ENCODE results near the gene WDR5B. TPM values are rescaled to one million over a fixed set of nuclear protein-coding genes. Genes with fewer than 3 reads are reported as not detected.

The WDR5B gene
- polyA plus RNA-seq, 2 donors: 1.3 TPM

GRCh38 chr3:122396511-122396910, 19.4 kb downstream of the WDR5B start:
- Histone ChIP-seq H3K9me3 (ENCODE audit: control insufficient read depth in 2 of 2, insufficient read depth in 1 of 2, low read depth in 1 of 2, low read length in 1 of 2) (no peaks in the 10 kb centered on the region), H3K27ac (ENCODE audit: low read depth in 2 of 2, low read length in 1 of 2) (no peak overlapping the region), H3K27me3 (ENCODE audit: control insufficient read depth in 1 of 2, insufficient read depth in 2 of 2, low read length in 2 of 2) (no peaks in the 10 kb centered on the region), H3K4me3 (ENCODE audit: low read depth in 1 of 2, low read length in 2 of 2) (no peak overlapping the region), H3K4me1 (ENCODE audit: control insufficient read depth in 2 of 2, insufficient read depth in 2 of 2, low read length in 1 of 2) (no peaks in the 10 kb centered on the region), H3K36me3 (ENCODE audit: control insufficient read depth in 2 of 2, insufficient read depth in 2 of 2, low read length in 1 of 2) (peaks cover 0 to under 1% of the 10 kb centered on the region in 2 donors)

GRCh38 chr3:122395582-122395981, 20.3 kb downstream of the WDR5B start:
- no peaks in the 10 kb centered on the region for H3K27me3 ChIP-seq (ENCODE audit: control insufficient read depth in 1 of 2, insufficient read depth in 2 of 2, low read length in 2 of 2)
- H3K27ac ChIP-seq (ENCODE audit: low read depth in 2 of 2, low read length in 1 of 2): no peak overlapping the region
- WGBS, 2 donors: 63% methylated on average over 3 of the region's 3 CpGs
- H3K9me3 ChIP-seq (ENCODE audit: control insufficient read depth in 2 of 2, insufficient read depth in 1 of 2, low read depth in 1 of 2, low read length in 1 of 2): no peaks in the 10 kb centered on the region
- peaks cover 0 to 2% of the 10 kb centered on the region in 2 donors for H3K36me3 ChIP-seq (ENCODE audit: control insufficient read depth in 2 of 2, insufficient read depth in 2 of 2, low read length in 1 of 2)
- H3K4me1 ChIP-seq (ENCODE audit: control insufficient read depth in 2 of 2, insufficient read depth in 2 of 2, low read length in 1 of 2): no peaks in the 10 kb centered on the region
- no peak overlapping the region for H3K4me3 ChIP-seq (ENCODE audit: low read depth in 1 of 2, low read length in 2 of 2)

GRCh38 chr3:122394173-122394572, 21.7 kb downstream of the WDR5B start:
- H3K27ac ChIP-seq (ENCODE audit: low read depth in 2 of 2, low read length in 1 of 2): no peak overlapping the region
- H3K36me3 ChIP-seq (ENCODE audit: control insufficient read depth in 2 of 2, insufficient read depth in 2 of 2, low read length in 1 of 2): peaks cover 0 to 2% of the 10 kb centered on the region in 2 donors
- no peak overlapping the region for H3K4me3 ChIP-seq (ENCODE audit: low read depth in 1 of 2, low read length in 2 of 2)
- no peaks in the 10 kb centered on the region for H3K4me1 ChIP-seq (ENCODE audit: control insufficient read depth in 2 of 2, insufficient read depth in 2 of 2, low read length in 1 of 2)
- no peaks in the 10 kb centered on the region for H3K9me3 ChIP-seq (ENCODE audit: control insufficient read depth in 2 of 2, insufficient read depth in 1 of 2, low read depth in 1 of 2, low read length in 1 of 2)
- WGBS, 2 donors: 53 to 66% methylated on average over 1 of the region's 1 CpG
- H3K27me3 ChIP-seq (ENCODE audit: control insufficient read depth in 1 of 2, insufficient read depth in 2 of 2, low read length in 2 of 2): no peaks in the 10 kb centered on the region

GRCh38 chr3:122392868-122393844, 22.7 kb downstream of the WDR5B start:
- Histone ChIP-seq H3K4me1 (ENCODE audit: control insufficient read depth in 2 of 2, insufficient read depth in 2 of 2, low read length in 1 of 2) (no peaks in the 10 kb centered on the region), H3K27ac (ENCODE audit: low read depth in 2 of 2, low read length in 1 of 2) (no peak overlapping the region), H3K36me3 (ENCODE audit: control insufficient read depth in 2 of 2, insufficient read depth in 2 of 2, low read length in 1 of 2) (peaks cover 0 to 2% of the 10 kb centered on the region in 2 donors), H3K27me3 (ENCODE audit: control insufficient read depth in 1 of 2, insufficient read depth in 2 of 2, low read length in 2 of 2) (no peaks in the 10 kb centered on the region), H3K9me3 (ENCODE audit: control insufficient read depth in 2 of 2, insufficient read depth in 1 of 2, low read depth in 1 of 2, low read length in 1 of 2) (no peaks in the 10 kb centered on the region), H3K4me3 (ENCODE audit: low read depth in 1 of 2, low read length in 2 of 2) (no peak overlapping the region)
- WGBS, 2 donors: 32 to 36% methylated on average over 2 of the region's 2 CpGs

GRCh38 chr3:122391681-122392446, 24.0 kb downstream of the WDR5B start:
- Histone ChIP-seq H3K9me3 (ENCODE audit: control insufficient read depth in 2 of 2, insufficient read depth in 1 of 2, low read depth in 1 of 2, low read length in 1 of 2) (no peaks in the 10 kb centered on the region), H3K4me3 (ENCODE audit: low read depth in 1 of 2, low read length in 2 of 2) (no peak overlapping the region), H3K36me3 (ENCODE audit: control insufficient read depth in 2 of 2, insufficient read depth in 2 of 2, low read length in 1 of 2) (peaks cover 0 to 2% of the 10 kb centered on the region in 2 donors), H3K4me1 (ENCODE audit: control insufficient read depth in 2 of 2, insufficient read depth in 2 of 2, low read length in 1 of 2) (no peaks in the 10 kb centered on the region), H3K27me3 (ENCODE audit: control insufficient read depth in 1 of 2, insufficient read depth in 2 of 2, low read length in 2 of 2) (no peaks in the 10 kb centered on the region), H3K27ac (ENCODE audit: low read depth in 2 of 2, low read length in 1 of 2) (no peak overlapping the region)
- WGBS, 2 donors: 56 to 84% methylated on average over 2 of the region's 2 CpGs

- H3K4me1 ChIP-seq (ENCODE audit: control insufficient read depth in 2 of 2, insufficient read depth in 2 of 2, low read length in 1 of 2): no peaks in the 10 kb centered on the region
- H3K27ac ChIP-seq (ENCODE audit: low read depth in 2 of 2, low read length in 1 of 2): no peak overlapping the region
- H3K9me3 ChIP-seq (ENCODE audit: control insufficient read depth in 2 of 2, insufficient read depth in 1 of 2, low read depth in 1 of 2, low read length in 1 of 2): no peaks in the 10 kb centered on the region
- 60 to 64% methylated on average over 4 of the region's 4 CpGs for WGBS, 2 donors
- no peaks in the 10 kb centered on the region for H3K27me3 ChIP-seq (ENCODE audit: control insufficient read depth in 1 of 2, insufficient read depth in 2 of 2, low read length in 2 of 2)
- H3K36me3 ChIP-seq (ENCODE audit: control insufficient read depth in 2 of 2, insufficient read depth in 2 of 2, low read length in 1 of 2): peaks cover 0 to 2% of the 10 kb centered on the region in 2 donors
- no peak overlapping the region for H3K4me3 ChIP-seq (ENCODE audit: low read depth in 1 of 2, low read length in 2 of 2)
Measured at GRCh38 chr3:122390665-122391064, 25.2 kb downstream of the WDR5B start.

- no peak overlapping the region for H3K4me3 ChIP-seq (ENCODE audit: low read depth in 1 of 2, low read length in 2 of 2)
- 84 to 86% methylated on average over 4 of the region's 4 CpGs for WGBS, 2 donors
- no peaks in the 10 kb centered on the region for H3K27me3 ChIP-seq (ENCODE audit: control insufficient read depth in 1 of 2, insufficient read depth in 2 of 2, low read length in 2 of 2)
- H3K9me3 ChIP-seq (ENCODE audit: control insufficient read depth in 2 of 2, insufficient read depth in 1 of 2, low read depth in 1 of 2, low read length in 1 of 2): no peaks in the 10 kb centered on the region
- H3K4me1 ChIP-seq (ENCODE audit: control insufficient read depth in 2 of 2, insufficient read depth in 2 of 2, low read length in 1 of 2): no peaks in the 10 kb centered on the region
- peaks cover 0 to 2% of the 10 kb centered on the region in 2 donors for H3K36me3 ChIP-seq (ENCODE audit: control insufficient read depth in 2 of 2, insufficient read depth in 2 of 2, low read length in 1 of 2)
- H3K27ac ChIP-seq (ENCODE audit: low read depth in 2 of 2, low read length in 1 of 2): no peak overlapping the region
Measured at GRCh38 chr3:122389892-122390291, 26.0 kb downstream of the WDR5B start.

GRCh38 chr3:122389197-122389596, 26.7 kb downstream of the WDR5B start:
- Histone ChIP-seq H3K27ac (ENCODE audit: low read depth in 2 of 2, low read length in 1 of 2) (no peak overlapping the region), H3K4me3 (ENCODE audit: low read depth in 1 of 2, low read length in 2 of 2) (no peak overlapping the region), H3K36me3 (ENCODE audit: control insufficient read depth in 2 of 2, insufficient read depth in 2 of 2, low read length in 1 of 2) (peaks cover 0 to 2% of the 10 kb centered on the region in 2 donors), H3K4me1 (ENCODE audit: control insufficient read depth in 2 of 2, insufficient read depth in 2 of 2, low read length in 1 of 2) (no peaks in the 10 kb centered on the region), H3K27me3 (ENCODE audit: control insufficient read depth in 1 of 2, insufficient read depth in 2 of 2, low read length in 2 of 2) (no peaks in the 10 kb centered on the region), H3K9me3 (ENCODE audit: control insufficient read depth in 2 of 2, insufficient read depth in 1 of 2, low read depth in 1 of 2, low read length in 1 of 2) (no peaks in the 10 kb centered on the region)

GRCh38 chr3:122387709-122388108, 28.2 kb downstream of the WDR5B start:
- 86 to 87% methylated on average over 3 of the region's 3 CpGs for WGBS, 2 donors
- Histone ChIP-seq H3K27ac (ENCODE audit: low read depth in 2 of 2, low read length in 1 of 2) (no peak overlapping the region), H3K4me3 (ENCODE audit: low read depth in 1 of 2, low read length in 2 of 2) (no peak overlapping the region), H3K27me3 (ENCODE audit: control insufficient read depth in 1 of 2, insufficient read depth in 2 of 2, low read length in 2 of 2) (no peaks in the 10 kb centered on the region), H3K9me3 (ENCODE audit: control insufficient read depth in 2 of 2, insufficient read depth in 1 of 2, low read depth in 1 of 2, low read length in 1 of 2) (no peaks in the 10 kb centered on the region), H3K36me3 (ENCODE audit: control insufficient read depth in 2 of 2, insufficient read depth in 2 of 2, low read length in 1 of 2) (peaks cover 0 to 2% of the 10 kb centered on the region in 2 donors), H3K4me1 (ENCODE audit: control insufficient read depth in 2 of 2, insufficient read depth in 2 of 2, low read length in 1 of 2) (no peaks in the 10 kb centered on the region)
